ENCODE measurements around the gene PKD1. TPM values are rescaled to one million over a fixed set of nuclear protein-coding genes. Genes with fewer than 3 reads are reported as not detected.

Gene PKD1
- total RNA-seq, 5 donors from 2014 or later (not counting 1 experiment from before 2014, with no cell fraction given): 99.4 to 152 (median 137) TPM

GRCh38 chr16:2064368-2064945 lies 71.2 kb downstream of the PKD1 start:
- H3K36me3 ChIP-seq (ENCODE audit: control insufficient read depth in 2 of 2, extremely low read depth in 1 of 2, insufficient read depth in 1 of 2, low read length in 1 of 2): peaks cover 43 to 63% of the 10 kb centered on the region in 2 donors
- Mint-ChIP-seq H3K9me3 (no peaks in the 10 kb centered on the region), H3K36me3 (peaks cover 23% of the 10 kb centered on the region), H3K4me1 (no peaks in the 10 kb centered on the region), H3K27ac (no peak overlapping the region), H3K27me3 (no peaks in the 10 kb centered on the region), H3K4me3 (no peak overlapping the region)
- 97% methylated on average over 16 of the region's 16 CpGs for WGBS (ENCODE audit: insufficient coverage)
- no peak overlapping the region for H3K4me3 ChIP-seq (ENCODE audit: control insufficient read depth in 1 of 2, extremely low read depth in 1 of 2, low read length in 1 of 2)
- CTCF ChIA-PET: interaction anchor here in 1 of 2 donors (0.7 kb wide), 1 partner anchor 320 kb away, joined by 3 read pairs; no protein-coding TSS in a partner anchor
- POLR2A ChIA-PET: interaction anchor here (0.6 to 0.7 kb wide), 2 partner anchors 21 to 90 kb away, joined by 5 to 9 read pairs; no protein-coding TSS in a partner anchor
- no peak for ATAC-seq (replicated peaks in 1 of 4)
- DNase-seq: no peak
- H3K9me3 ChIP-seq: no peaks in the 10 kb centered on the region
- no peaks in the 10 kb centered on the region for H3K27me3 ChIP-seq (replicated peaks in 1 of 2; ENCODE audit: control insufficient read depth in 2 of 2, extremely low read depth in 1 of 2, insufficient read depth in 2 of 2, low read length in 1 of 2)
- H3K4me1 ChIP-seq (ENCODE audit: control insufficient read depth in 1 of 2, extremely low read depth in 1 of 2, insufficient read depth in 2 of 2, low read length in 2 of 2): peaks cover 0 to 5% of the 10 kb centered on the region in 2 experiments
- no peak overlapping the region for H3K27ac ChIP-seq (ENCODE audit: low read length)

- H3K9me3 ChIP-seq: no peaks in the 10 kb centered on the region
- 95% methylated on average over 15 of the region's 25 CpGs for WGBS (ENCODE audit: insufficient coverage)
- H3K4me3 ChIP-seq (ENCODE audit: control insufficient read depth in 1 of 2, extremely low read depth in 1 of 2, low read length in 1 of 2): no peak overlapping the region
- DNase-seq: no peak
- no peak for ATAC-seq (replicated peaks in 1 of 4)
- no peak overlapping the region for H3K4me3 Mint-ChIP-seq
- peaks cover 21% of the 10 kb centered on the region for H3K36me3 Mint-ChIP-seq
- no peaks in the 10 kb centered on the region for H3K27me3 ChIP-seq (replicated peaks in 1 of 2; ENCODE audit: control insufficient read depth in 2 of 2, extremely low read depth in 1 of 2, insufficient read depth in 2 of 2, low read length in 1 of 2)
- CTCF ChIA-PET: no interaction called here
- peaks cover 0 to 5% of the 10 kb centered on the region in 2 experiments for H3K4me1 ChIP-seq (ENCODE audit: control insufficient read depth in 1 of 2, extremely low read depth in 1 of 2, insufficient read depth in 2 of 2, low read length in 2 of 2)
- POLR2A ChIA-PET: no interaction called here
- H3K36me3 ChIP-seq (ENCODE audit: control insufficient read depth in 2 of 2, extremely low read depth in 1 of 2, insufficient read depth in 1 of 2, low read length in 1 of 2): peaks cover 41 to 61% of the 10 kb centered on the region in 2 donors
- H3K9me3 Mint-ChIP-seq: no peaks in the 10 kb centered on the region
- H3K27ac Mint-ChIP-seq: no peak overlapping the region
- no peak overlapping the region for H3K27ac ChIP-seq (ENCODE audit: low read length)
- H3K4me1 Mint-ChIP-seq: no peaks in the 10 kb centered on the region
- H3K27me3 Mint-ChIP-seq: no peaks in the 10 kb centered on the region
Observed at GRCh38 chr16:2063861-2064260, 71.8 kb downstream of the PKD1 start.

DNA sequence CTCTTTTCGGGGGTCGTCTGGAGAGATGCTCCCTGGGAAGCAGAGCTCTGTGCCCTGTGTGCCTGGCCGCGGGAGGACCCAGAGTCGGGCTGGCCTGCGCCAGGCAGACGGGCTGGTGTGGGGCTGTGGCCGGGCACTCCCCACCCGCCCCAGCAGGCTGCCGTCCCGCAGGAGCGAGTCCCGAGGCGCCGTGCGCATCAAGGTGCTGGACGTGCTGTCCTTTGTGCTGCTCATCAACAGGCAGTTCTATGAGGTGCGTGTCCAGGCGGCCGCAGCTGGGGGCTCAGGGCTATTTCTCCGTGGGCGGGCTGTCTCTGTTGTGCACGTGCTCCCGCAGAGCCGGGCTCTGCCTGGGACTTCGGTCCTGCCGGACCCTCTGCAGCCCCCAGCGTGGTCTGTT lies 72.9 kb downstream of the PKD1 start:
- ChIA-PET CTCF (interaction anchor here in 1 of 2 donors (0.6 kb wide), 1 partner anchor 23 kb away, joined by 3 read pairs; no protein-coding TSS in a partner anchor), POLR2A (no interaction called here)
- WGBS (ENCODE audit: insufficient coverage): 98% methylated on average over 26 of the region's 28 CpGs
- H3K27ac ChIP-seq (ENCODE audit: low read length): no peak overlapping the region
- Mint-ChIP-seq H3K27ac (no peak overlapping the region), H3K27me3 (no peaks in the 10 kb centered on the region), H3K4me3 (no peak overlapping the region), H3K9me3 (no peaks in the 10 kb centered on the region), H3K4me1 (no peaks in the 10 kb centered on the region), H3K36me3 (peaks cover 15% of the 10 kb centered on the region)
- no peak for DNase-seq
- H3K36me3 ChIP-seq (ENCODE audit: control insufficient read depth in 2 of 2, extremely low read depth in 1 of 2, insufficient read depth in 1 of 2, low read length in 1 of 2): peaks cover 43 to 64% of the 10 kb centered on the region in 2 donors
- H3K9me3 ChIP-seq: no peaks in the 10 kb centered on the region
- no peak overlapping the region for H3K4me3 ChIP-seq (ENCODE audit: control insufficient read depth in 1 of 2, extremely low read depth in 1 of 2, low read length in 1 of 2)
- H3K27me3 ChIP-seq (replicated peaks in 1 of 2; ENCODE audit: control insufficient read depth in 2 of 2, extremely low read depth in 1 of 2, insufficient read depth in 2 of 2, low read length in 1 of 2): no peaks in the 10 kb centered on the region
- H3K4me1 ChIP-seq (ENCODE audit: control insufficient read depth in 1 of 2, extremely low read depth in 1 of 2, insufficient read depth in 2 of 2, low read length in 2 of 2): peaks cover 0 to 5% of the 10 kb centered on the region in 2 experiments
- ATAC-seq (replicated peaks in 1 of 4): no peak

GRCh38 chr16:2061526-2061925 lies 74.2 kb downstream of the PKD1 start:
- Histone ChIP-seq H3K4me3 (ENCODE audit: control insufficient read depth in 1 of 2, extremely low read depth in 1 of 2, low read length in 1 of 2) (no peak overlapping the region), H3K36me3 (ENCODE audit: control insufficient read depth in 2 of 2, extremely low read depth in 1 of 2, insufficient read depth in 1 of 2, low read length in 1 of 2) (peaks cover 47 to 70% of the 10 kb centered on the region in 2 donors)
- CTCF ChIA-PET: no interaction called here

GRCh38 chr16:2061023-2061422 lies 74.7 kb downstream of the PKD1 start:
- CTCF ChIA-PET: no interaction called here
- WGBS (ENCODE audit: insufficient coverage): 97% methylated on average over 17 of the region's 18 CpGs

More at GRCh38 chr16:2061526-2061925, 74.2 kb downstream of the PKD1 start:
- DNase-seq: no peak
- H3K4me3 Mint-ChIP-seq: no peak overlapping the region
- no peaks in the 10 kb centered on the region for H3K9me3 Mint-ChIP-seq
- POLR2A ChIA-PET: no interaction called here
- ATAC-seq (replicated peaks in 1 of 4): no peak
- Histone ChIP-seq H3K4me1 (ENCODE audit: control insufficient read depth in 1 of 2, extremely low read depth in 1 of 2, insufficient read depth in 2 of 2, low read length in 2 of 2) (peaks cover 0 to 5% of the 10 kb centered on the region in 2 experiments), H3K9me3 (no peaks in the 10 kb centered on the region), H3K27ac (ENCODE audit: low read length) (no peak overlapping the region), H3K27me3 (replicated peaks in 1 of 2; ENCODE audit: control insufficient read depth in 2 of 2, extremely low read depth in 1 of 2, insufficient read depth in 2 of 2, low read length in 1 of 2) (no peaks in the 10 kb centered on the region)
- H3K27me3 Mint-ChIP-seq: no peaks in the 10 kb centered on the region
- no peaks in the 10 kb centered on the region for H3K4me1 Mint-ChIP-seq
- WGBS (ENCODE audit: insufficient coverage): 95% methylated on average over 13 of the region's 13 CpGs
- peaks cover 13% of the 10 kb centered on the region for H3K36me3 Mint-ChIP-seq
- H3K27ac Mint-ChIP-seq: no peak overlapping the region

DNA sequence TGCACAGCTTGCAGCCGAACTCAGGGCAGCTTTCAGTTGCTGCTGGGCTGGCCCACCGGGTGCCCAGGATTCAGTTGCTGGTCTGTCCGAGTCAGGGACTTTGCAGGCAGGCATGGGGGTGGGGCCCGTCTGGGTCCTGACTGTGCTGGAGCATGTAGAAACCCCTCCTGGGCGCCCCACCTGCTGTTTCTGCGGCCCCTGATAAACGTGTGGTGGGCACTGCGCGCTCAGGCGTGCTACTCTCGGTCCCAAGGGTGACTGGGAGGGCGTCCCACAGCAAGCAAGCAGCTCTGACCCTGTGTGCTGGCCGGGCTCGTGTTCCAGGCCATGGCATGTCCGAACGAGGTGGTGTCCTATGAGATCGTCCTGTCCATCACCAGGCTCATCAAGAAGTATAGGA lies 75.4 kb downstream of the PKD1 start:
- CTCF ChIA-PET: no interaction called here
- Mint-ChIP-seq H3K4me1 (no peaks in the 10 kb centered on the region), H3K27ac (no peak overlapping the region), H3K27me3 (no peaks in the 10 kb centered on the region), H3K9me3 (no peaks in the 10 kb centered on the region), H3K36me3 (peaks cover 10% of the 10 kb centered on the region), H3K4me3 (no peak overlapping the region)
- H3K27me3 ChIP-seq (replicated peaks in 1 of 2; ENCODE audit: control insufficient read depth in 2 of 2, extremely low read depth in 1 of 2, insufficient read depth in 2 of 2, low read length in 1 of 2): no peaks in the 10 kb centered on the region
- H3K9me3 ChIP-seq: no peaks in the 10 kb centered on the region
- H3K27ac ChIP-seq (ENCODE audit: low read length): no peak overlapping the region
- DNase-seq (no peak), ATAC-seq (replicated peaks in 1 of 4) (no peak)
- 89% methylated on average over 17 of the region's 17 CpGs for WGBS (ENCODE audit: insufficient coverage)
- peaks cover 0 to 1% of the 10 kb centered on the region in 2 experiments for H3K4me1 ChIP-seq (ENCODE audit: control insufficient read depth in 1 of 2, extremely low read depth in 1 of 2, insufficient read depth in 2 of 2, low read length in 2 of 2)
- POLR2A ChIA-PET: interaction anchor here in 1 of 2 donors (0.5 kb wide), 1 partner anchor 219 kb away, joined by 4 read pairs; no protein-coding TSS in a partner anchor
- H3K4me3 ChIP-seq (ENCODE audit: control insufficient read depth in 1 of 2, extremely low read depth in 1 of 2, low read length in 1 of 2): no peak overlapping the region
- H3K36me3 ChIP-seq (ENCODE audit: control insufficient read depth in 2 of 2, extremely low read depth in 1 of 2, insufficient read depth in 1 of 2, low read length in 1 of 2): peaks cover 40 to 67% of the 10 kb centered on the region in 2 donors

More at GRCh38 chr16:2061023-2061422, 74.7 kb downstream of the PKD1 start:
- Mint-ChIP-seq H3K36me3 (peaks cover 10% of the 10 kb centered on the region), H3K4me1 (no peaks in the 10 kb centered on the region), H3K27me3 (no peaks in the 10 kb centered on the region), H3K4me3 (no peak overlapping the region), H3K27ac (no peak overlapping the region), H3K9me3 (no peaks in the 10 kb centered on the region)
- no peak overlapping the region for H3K4me3 ChIP-seq (ENCODE audit: control insufficient read depth in 1 of 2, extremely low read depth in 1 of 2, low read length in 1 of 2)
- H3K27me3 ChIP-seq (replicated peaks in 1 of 2; ENCODE audit: control insufficient read depth in 2 of 2, extremely low read depth in 1 of 2, insufficient read depth in 2 of 2, low read length in 1 of 2): no peaks in the 10 kb centered on the region
- no peak overlapping the region for H3K27ac ChIP-seq (ENCODE audit: low read length)
- DNase-seq: no peak
- POLR2A ChIA-PET: no interaction called here
- H3K9me3 ChIP-seq: no peaks in the 10 kb centered on the region
- peaks cover 0 to 5% of the 10 kb centered on the region in 2 experiments for H3K4me1 ChIP-seq (ENCODE audit: control insufficient read depth in 1 of 2, extremely low read depth in 1 of 2, insufficient read depth in 2 of 2, low read length in 2 of 2)
- no peak for ATAC-seq (replicated peaks in 1 of 4)
- H3K36me3 ChIP-seq (ENCODE audit: control insufficient read depth in 2 of 2, extremely low read depth in 1 of 2, insufficient read depth in 1 of 2, low read length in 1 of 2): peaks cover 46 to 71% of the 10 kb centered on the region in 2 donors

Data from T-cell (primary cell).